SK-MEL-5 (cell line): ENCODE measurements around the gene OSBP2. TPM values are rescaled to one million over a fixed set of nuclear protein-coding genes. Genes with fewer than 3 reads are reported as not detected.

Source experiments
- DNase-seq: peaks from one replicate; pipeline ENCODE4 v3.0.0-alpha.2; 2016; ENCODE audit warnings: low read depth, low spot score
- in situ Hi-C: cut with HindIII; loops from 2 replicates; pipeline ENCODE4 v1.10.0; 2016; ENCODE audit warnings: low sequenced_read_pairs, high pct_unique_total_duplicates, low pct_unique_long_range_greater_than_20kb
- small RNA-seq, 2 experiments: library from RNA; depleted of rRNA; stranded (forward); fragments of <200 nt; gene quantifications; one replicate each; pipeline ENCODE3, GENCODE V24; 2014
- total RNA-seq: library from RNA; depleted of rRNA; stranded (reverse); fragments of >200 nt; shearing (Covaris generic); gene quantifications from 2 replicates; pipeline ENCODE4 v1.2.3, GENCODE V29; 2014; rRNA removed

OSBP2 gene
- total RNA-seq, 1 experiment from 2014 or later, result 1.8 TPM

GRCh38 chr22:30943368-30943767 lies 248.7 kb downstream of the OSBP2 start:
- in situ Hi-C loops, result no loop called here
- DNase-seq, result no peak

- in situ Hi-C loops, result no loop called here
- no peak for DNase-seq
Observed at GRCh38 chr22:30944986-30945385, 250.3 kb downstream of the OSBP2 start.

DNA sequence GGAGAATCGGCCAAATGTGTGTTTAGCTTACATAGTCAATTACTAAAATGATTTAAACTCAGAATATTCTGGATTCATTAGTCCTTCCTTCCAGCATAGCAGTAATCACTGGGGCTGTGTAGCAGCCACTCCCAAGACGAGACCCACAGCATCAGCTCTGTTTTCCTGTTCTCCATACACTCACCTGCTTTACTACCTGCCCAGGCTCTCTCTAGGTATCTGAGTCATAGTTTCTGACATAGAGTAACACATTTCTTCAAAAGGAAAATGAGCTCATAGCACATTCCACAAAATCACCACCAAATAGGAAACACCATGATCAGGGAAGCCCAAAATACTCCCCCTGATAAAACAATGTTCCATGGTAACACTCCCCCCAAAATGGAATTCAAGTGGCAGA lies 251.0 kb downstream of the OSBP2 start:
- DNase-seq, result no peak
- in situ Hi-C loops, result no loop called here

DNA sequence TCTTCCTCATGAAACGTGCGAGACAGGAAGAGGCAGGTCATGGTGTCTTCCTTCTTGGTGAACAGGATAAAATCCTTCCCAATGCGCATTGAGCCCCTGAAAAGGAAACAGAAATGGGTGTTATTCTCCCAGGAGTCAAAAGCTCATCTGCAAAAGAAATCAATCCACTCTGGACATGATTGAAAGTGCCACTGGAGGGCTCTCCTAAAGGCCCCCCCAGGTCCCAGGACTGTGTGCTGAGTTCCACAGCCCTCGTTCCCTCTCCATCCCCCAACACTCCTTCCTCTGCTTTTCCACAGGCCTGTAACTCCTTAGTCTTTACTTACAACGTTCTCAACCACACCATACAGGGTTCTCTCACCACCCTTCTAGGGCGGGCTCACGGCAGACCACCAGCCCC lies 251.7 kb downstream of the OSBP2 start:
- no peak for DNase-seq
- in situ Hi-C loops, result no loop called here

GRCh38 chr22:30947173-30947815 lies 252.6 kb downstream of the OSBP2 start:
- in situ Hi-C loops, result no loop called here
- DNase-seq, result peak; percentile 56

DNA sequence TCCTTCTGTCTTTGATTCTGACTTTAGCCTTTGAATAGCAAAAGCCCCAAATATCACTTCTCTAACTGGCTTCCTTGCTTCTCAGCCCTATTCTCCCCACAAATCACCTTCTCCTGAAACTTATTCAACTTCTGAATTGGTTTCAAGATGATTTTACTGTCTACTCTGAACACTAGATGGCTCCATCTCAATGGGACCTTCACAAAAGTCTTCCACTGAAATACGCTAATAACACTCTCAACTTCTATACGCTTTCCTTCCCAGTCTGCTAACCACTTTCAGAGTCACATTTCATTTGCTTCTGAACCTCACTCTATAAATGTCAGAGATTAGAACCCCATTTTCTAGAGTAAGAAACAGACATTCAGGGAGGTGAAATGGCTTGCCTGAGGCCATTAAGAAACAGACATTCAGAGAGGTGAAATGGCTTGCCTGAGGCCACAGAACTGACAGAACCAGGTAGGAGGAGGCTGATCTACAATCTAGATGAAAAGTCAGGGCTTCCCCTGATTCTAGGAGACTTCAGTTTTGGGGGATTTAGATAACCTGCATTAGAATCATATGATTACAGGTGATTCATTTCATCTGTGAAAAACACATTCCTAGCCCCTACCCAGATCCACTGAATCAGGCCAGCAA lies 253.3 kb downstream of the OSBP2 start:
- DNase-seq, result peak; percentile 71
- in situ Hi-C loops, result no loop called here

DNA sequence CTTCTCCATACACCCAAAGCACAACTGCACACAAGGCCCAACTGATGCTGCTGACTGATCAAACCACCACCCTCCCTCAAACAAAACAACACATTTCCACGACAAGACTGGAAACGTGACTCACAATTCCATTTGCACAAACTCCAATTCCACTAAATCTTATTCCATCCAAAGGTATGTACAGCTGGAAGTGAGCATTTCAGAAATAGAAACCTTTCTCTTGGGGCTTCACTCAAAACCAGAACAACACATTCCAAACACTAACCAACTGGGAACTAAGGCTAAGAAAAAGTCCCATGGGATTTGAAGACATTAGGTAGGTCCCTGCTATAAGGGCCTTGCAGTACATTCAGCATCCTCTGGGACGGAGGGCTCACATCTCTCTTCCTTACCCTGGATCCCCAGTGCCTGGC lies 254.3 kb downstream of the OSBP2 start:
- DNase-seq, result peak; percentile 20
- in situ Hi-C loops, result no loop called here

GRCh38 chr22:30949934-30950660 lies 255.4 kb downstream of the OSBP2 start:
- in situ Hi-C loops, result no loop called here
- no peak for DNase-seq

DNA sequence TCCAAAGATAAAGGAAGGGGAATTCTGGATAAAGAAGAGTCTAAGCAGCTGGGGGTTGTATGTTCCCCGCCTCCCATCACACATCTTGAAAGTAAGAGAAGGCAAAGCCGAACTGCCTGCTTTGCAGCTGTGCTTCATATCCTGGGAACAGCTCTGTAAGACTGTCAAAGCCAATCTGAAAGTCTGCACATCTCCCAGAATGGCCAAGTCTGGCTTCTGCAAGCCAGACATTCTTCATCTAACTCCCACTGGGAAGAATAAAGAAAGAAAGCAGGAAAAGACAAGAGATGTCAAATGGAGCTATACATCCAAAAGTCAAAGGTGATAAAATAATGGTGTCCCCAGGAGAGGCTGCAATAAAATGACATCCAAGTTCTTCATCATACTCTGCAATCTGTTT lies 258.5 kb downstream of the OSBP2 start:
- in situ Hi-C loops, result no loop called here
- DNase-seq, result no peak

DNA sequence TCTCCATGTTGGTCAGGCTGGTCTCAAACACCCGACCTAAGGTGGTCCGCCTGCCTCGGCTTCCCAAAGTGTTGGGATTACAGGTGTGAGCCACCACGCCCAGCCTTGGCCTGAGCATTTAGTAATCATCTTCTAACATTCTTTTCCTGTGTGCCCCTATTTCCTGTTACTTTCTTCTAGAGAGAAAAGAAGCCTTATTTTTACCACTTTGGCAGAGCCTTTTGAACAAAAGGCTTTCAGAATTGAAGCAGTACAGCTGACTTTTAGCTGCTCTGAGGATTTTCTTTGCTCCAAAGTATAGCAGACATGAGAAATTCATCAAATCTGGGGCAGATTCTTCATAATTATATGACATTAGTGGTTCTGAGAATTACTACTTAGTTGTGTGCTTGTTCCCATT lies 260.5 kb downstream of the OSBP2 start:
- DNase-seq, result no peak
- in situ Hi-C loops, result no loop called here

Small RNA genes within 50 kb of the gene (small RNA-seq; reads per million reads assigned to genes)
- gene MIR3200, result 0 to 0.19 reads per million in 2 experiments

Other genes starting within 250 kb of the OSBP2 start
- gene SEC14L3, start 222.9 kb upstream of the OSBP2 start, total RNA-seq, result not detected in 2 replicates
- 0.24 and 0.59 TPM in 2 replicates for gene SEC14L4, start 189.2 kb upstream of the OSBP2 start, total RNA-seq
- not detected in 2 replicates for gene SEC14L6, start 148.1 kb upstream of the OSBP2 start, total RNA-seq
- 0.55 and 0.96 TPM in 2 replicates for gene GAL3ST1, start 120.2 kb upstream of the OSBP2 start, total RNA-seq
- gene PES1, start 103.0 kb upstream of the OSBP2 start, total RNA-seq, result 185 and 200 TPM in 2 replicates
- 1.8 and 2.0 TPM in 2 replicates for gene TCN2, start 87.7 kb upstream of the OSBP2 start, total RNA-seq
- gene SLC35E4, start 59.1 kb upstream of the OSBP2 start, total RNA-seq, result 5.5 and 7.4 TPM in 2 replicates
- 6.6 and 7.0 TPM in 2 replicates for gene DUSP18, start 27.0 kb upstream of the OSBP2 start, total RNA-seq